NCI-H748 (cell line): ENCODE measurements around the gene BTN3A1.

Experiments used
- DNase-seq: peaks from one replicate; lab custom pipeline; 2025; ENCODE audit not compliant: unreplicated experiment; lab: John Stamatoyannopoulos, UW

BTN3A1 gene

GRCh38 chr6:26379292-26379691 is 22.8 kb upstream of the BTN3A1 start:
- DNase-seq, result no peak

GRCh38 chr6:26379740-26380139 is 22.3 kb upstream of the BTN3A1 start:
- DNase-seq, result no peak

- DNase-seq, result no peak
These were observed 21.8 kb upstream of the BTN3A1 start for GRCh38 chr6:26380256-26380655.

GRCh38 chr6:26382121-26382520 is 20.0 kb upstream of the BTN3A1 start:
- no peak for DNase-seq

GRCh38 chr6:26383624-26384417 is 18.3 kb upstream of the BTN3A1 start:
- DNase-seq, result peak; percentile 43

- no peak for DNase-seq
These were observed 16.3 kb upstream of the BTN3A1 start for GRCh38 chr6:26385734-26386125.

- DNase-seq, result no peak
These were observed 14.5 kb upstream of the BTN3A1 start for GRCh38 chr6:26387565-26387964.

GRCh38 chr6:26388014-26388413 is 14.1 kb upstream of the BTN3A1 start:
- DNase-seq, result no peak

GRCh38 chr6:26388441-26388840 is 13.6 kb upstream of the BTN3A1 start:
- DNase-seq, result no peak

GRCh38 chr6:26389349-26389894 is 12.7 kb upstream of the BTN3A1 start:
- DNase-seq, result peak; percentile 21

GRCh38 chr6:26390531-26390930 is 11.5 kb upstream of the BTN3A1 start:
- DNase-seq, result no peak

GRCh38 chr6:26392932-26393636 is 9.0 kb upstream of the BTN3A1 start:
- peak; percentile 13 for DNase-seq

GRCh38 chr6:26394289-26394688 is 7.8 kb upstream of the BTN3A1 start:
- peak; percentile 25 for DNase-seq

GRCh38 chr6:26398555-26398954 is 3.5 kb upstream of the BTN3A1 start:
- no peak for DNase-seq

GRCh38 chr6:26400626-26401025 is 1.4 kb upstream of the BTN3A1 start:
- no peak for DNase-seq

GRCh38 chr6:26401389-26401986 is 587 bp upstream of the BTN3A1 start:
- no peak for DNase-seq

GRCh38 chr6:26403893-26404292 is 1.8 kb downstream of the BTN3A1 start:
- no peak for DNase-seq

- no peak for DNase-seq
These were observed 2.5 kb downstream of the BTN3A1 start for GRCh38 chr6:26404546-26404945.

- DNase-seq, result no peak
These were observed 7.0 kb downstream of the BTN3A1 start for GRCh38 chr6:26408828-26409730.

GRCh38 chr6:26411751-26412150 is 9.7 kb downstream of the BTN3A1 start:
- no peak for DNase-seq

GRCh38 chr6:26412228-26412627 is 10.2 kb downstream of the BTN3A1 start:
- DNase-seq, result no peak
